ENCODE results near the gene SYT11. TPM values are rescaled to one million over a fixed set of nuclear protein-coding genes. Genes with fewer than 3 reads are reported as not detected.
"Not testable (repeated sequence)": the region's sequence is repeated elsewhere in the genome, so short reads cannot be mapped to it uniquely, and the experiment has no call there.

The SYT11 gene, protein sequence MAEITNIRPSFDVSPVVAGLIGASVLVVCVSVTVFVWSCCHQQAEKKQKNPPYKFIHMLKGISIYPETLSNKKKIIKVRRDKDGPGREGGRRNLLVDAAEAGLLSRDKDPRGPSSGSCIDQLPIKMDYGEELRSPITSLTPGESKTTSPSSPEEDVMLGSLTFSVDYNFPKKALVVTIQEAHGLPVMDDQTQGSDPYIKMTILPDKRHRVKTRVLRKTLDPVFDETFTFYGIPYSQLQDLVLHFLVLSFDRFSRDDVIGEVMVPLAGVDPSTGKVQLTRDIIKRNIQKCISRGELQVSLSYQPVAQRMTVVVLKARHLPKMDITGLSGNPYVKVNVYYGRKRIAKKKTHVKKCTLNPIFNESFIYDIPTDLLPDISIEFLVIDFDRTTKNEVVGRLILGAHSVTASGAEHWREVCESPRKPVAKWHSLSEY
- total RNA-seq: 22.3 and 23.3 TPM in 2 replicates

DNA sequence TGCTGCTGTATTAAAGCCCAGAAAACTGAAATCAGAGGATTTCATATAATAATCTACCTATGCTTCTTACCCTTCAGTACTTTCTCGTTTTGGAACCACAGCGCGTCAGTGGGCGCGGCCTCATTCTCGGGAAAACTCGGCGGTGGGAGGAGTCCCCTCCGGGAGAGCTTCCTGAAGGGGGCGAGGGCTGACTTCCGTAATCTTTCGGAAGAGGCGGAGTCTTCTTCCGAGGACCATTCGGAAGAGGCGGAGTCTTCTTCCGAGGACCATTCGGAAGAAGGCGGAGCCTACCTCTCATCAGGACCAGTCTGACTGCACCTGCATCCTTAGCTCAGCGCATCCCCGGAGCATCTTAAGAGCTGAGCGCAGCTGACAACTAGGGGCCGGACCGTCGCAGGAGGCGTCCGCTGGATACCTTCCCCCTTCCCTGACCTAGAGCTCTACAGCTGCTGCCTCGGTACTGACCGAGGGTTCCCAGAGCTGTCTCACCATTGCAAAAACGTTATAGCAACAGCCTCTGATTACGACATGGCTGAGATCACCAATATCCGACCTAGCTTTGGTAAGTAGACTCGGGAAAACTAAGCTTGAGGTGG lies at the start of gene SYT11:
SYT11 (plus strand) TSS at position 334 of the 596 bp plus-strand sequence; CDS start at position 529, 195 bp downstream.
- peaks cover 41% of the 10 kb centered on the region for H3K4me1 Mint-ChIP-seq (ENCODE audit: low read depth)
- peaks cover 16% of the 10 kb centered on the region for H3K36me3 Mint-ChIP-seq (ENCODE audit: low read depth)
- peak; percentile 90 for DNase-seq (ENCODE audit: low spot score)
- peak within 1 kb of the TSS; percentile 85 for H3K4me3 Mint-ChIP-seq (ENCODE audit: low read depth)
- H3K27me3 Mint-ChIP-seq (ENCODE audit: low read depth): no peaks in the 10 kb centered on the region
- peak within 1 kb of the TSS; percentile 92 for H3K27ac Mint-ChIP-seq
- no peaks in the 10 kb centered on the region for H3K9me3 Mint-ChIP-seq
- intact Hi-C loops (cut with micrococcal nuclease): loop anchor here (1.0 to 5.0 kb wide), 3 partner anchors 52 to 587 kb away; partner anchors contain the start of genes CLK2, RIT1, SMG5 and TMEM79

GRCh38 chr1:155812878-155813277 lies 46.5 kb upstream of the SYT11 start:
- Mint-ChIP-seq H3K4me3 (ENCODE audit: low read depth) (no peak overlapping the region), H3K4me1 (ENCODE audit: low read depth) (peaks cover 6% of the 10 kb centered on the region), H3K9me3 (no peaks in the 10 kb centered on the region), H3K27ac (no peak overlapping the region), H3K27me3 (ENCODE audit: low read depth) (no peaks in the 10 kb centered on the region), H3K36me3 (ENCODE audit: low read depth) (peaks cover 47% of the 10 kb centered on the region)
- intact Hi-C loops (cut with micrococcal nuclease): no loop called here
- no peak for DNase-seq (ENCODE audit: low spot score)

DNA sequence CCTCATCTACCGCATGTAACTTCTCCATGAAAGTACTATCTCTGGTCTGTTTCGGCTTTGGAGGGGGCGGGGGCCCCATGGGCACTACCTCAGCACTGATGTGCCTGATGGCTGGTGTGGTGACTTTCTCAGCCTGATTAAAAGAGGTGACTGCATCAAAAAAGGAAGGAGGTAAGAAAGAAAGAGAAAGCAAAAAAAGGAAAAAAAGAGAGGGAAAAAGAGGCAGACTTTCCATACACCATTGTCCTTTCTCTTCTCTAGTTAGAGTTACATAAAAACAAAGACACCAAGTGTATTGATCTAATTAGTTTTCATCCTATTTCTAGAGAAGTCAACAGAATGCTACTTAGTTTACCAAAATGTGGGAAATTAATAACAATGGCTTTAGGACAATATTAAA lies 45.7 kb upstream of the SYT11 start:
- intact Hi-C loops (cut with micrococcal nuclease): no loop called here

GRCh38 chr1:155816351-155816750 lies 43.0 kb upstream of the SYT11 start:
- DNase-seq (ENCODE audit: low spot score): no peak
- H3K36me3 Mint-ChIP-seq (ENCODE audit: low read depth): peaks cover 55% of the 10 kb centered on the region

More for the DNA sequence above, 45.7 kb upstream of the SYT11 start:
- H3K27ac Mint-ChIP-seq: no peak overlapping the region
- H3K4me1 Mint-ChIP-seq (ENCODE audit: low read depth): peaks cover 6% of the 10 kb centered on the region
- H3K9me3 Mint-ChIP-seq: no peaks in the 10 kb centered on the region
- no peaks in the 10 kb centered on the region for H3K27me3 Mint-ChIP-seq (ENCODE audit: low read depth)
- no peak for DNase-seq (ENCODE audit: low spot score)
- no peak overlapping the region for H3K4me3 Mint-ChIP-seq (ENCODE audit: low read depth)
- H3K36me3 Mint-ChIP-seq (ENCODE audit: low read depth): peaks cover 45% of the 10 kb centered on the region

DNA sequence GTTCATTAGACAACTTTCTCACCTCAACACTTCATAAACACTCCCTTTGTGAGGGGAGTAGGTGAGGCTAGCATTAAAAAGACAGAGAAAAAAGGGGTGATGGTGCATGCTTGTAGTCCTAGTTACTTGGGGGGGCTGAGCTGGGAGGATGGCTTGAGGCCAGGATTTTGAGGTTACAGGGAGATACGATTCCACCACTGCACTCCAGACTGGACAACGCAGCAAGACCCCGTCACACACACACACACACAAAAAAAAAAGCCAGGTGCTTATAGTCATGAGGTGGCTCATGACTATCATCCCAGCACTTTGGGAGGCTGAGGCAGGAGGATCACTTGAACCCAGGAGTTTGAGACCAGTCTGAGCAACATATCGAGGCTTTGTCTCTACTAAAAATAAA lies 31.9 kb upstream of the SYT11 start:
- Mint-ChIP-seq H3K4me1 (ENCODE audit: low read depth) (no peaks in the 10 kb centered on the region), H3K9me3 (no peaks in the 10 kb centered on the region), H3K4me3 (ENCODE audit: low read depth) (no peak overlapping the region), H3K36me3 (ENCODE audit: low read depth) (peaks cover 42% of the 10 kb centered on the region), H3K27me3 (ENCODE audit: low read depth) (no peaks in the 10 kb centered on the region), H3K27ac (no peak overlapping the region)
- no peak for DNase-seq (ENCODE audit: low spot score)
- intact Hi-C loops (cut with micrococcal nuclease): no loop called here

More at GRCh38 chr1:155816351-155816750, 43.0 kb upstream of the SYT11 start:
- no peaks in the 10 kb centered on the region for H3K9me3 Mint-ChIP-seq
- intact Hi-C loops (cut with micrococcal nuclease): no loop called here
- H3K27ac Mint-ChIP-seq: no peak overlapping the region
- H3K27me3 Mint-ChIP-seq (ENCODE audit: low read depth): no peaks in the 10 kb centered on the region
- H3K4me3 Mint-ChIP-seq (ENCODE audit: low read depth): no peak overlapping the region
- H3K4me1 Mint-ChIP-seq (ENCODE audit: low read depth): peaks cover 2% of the 10 kb centered on the region

DNA sequence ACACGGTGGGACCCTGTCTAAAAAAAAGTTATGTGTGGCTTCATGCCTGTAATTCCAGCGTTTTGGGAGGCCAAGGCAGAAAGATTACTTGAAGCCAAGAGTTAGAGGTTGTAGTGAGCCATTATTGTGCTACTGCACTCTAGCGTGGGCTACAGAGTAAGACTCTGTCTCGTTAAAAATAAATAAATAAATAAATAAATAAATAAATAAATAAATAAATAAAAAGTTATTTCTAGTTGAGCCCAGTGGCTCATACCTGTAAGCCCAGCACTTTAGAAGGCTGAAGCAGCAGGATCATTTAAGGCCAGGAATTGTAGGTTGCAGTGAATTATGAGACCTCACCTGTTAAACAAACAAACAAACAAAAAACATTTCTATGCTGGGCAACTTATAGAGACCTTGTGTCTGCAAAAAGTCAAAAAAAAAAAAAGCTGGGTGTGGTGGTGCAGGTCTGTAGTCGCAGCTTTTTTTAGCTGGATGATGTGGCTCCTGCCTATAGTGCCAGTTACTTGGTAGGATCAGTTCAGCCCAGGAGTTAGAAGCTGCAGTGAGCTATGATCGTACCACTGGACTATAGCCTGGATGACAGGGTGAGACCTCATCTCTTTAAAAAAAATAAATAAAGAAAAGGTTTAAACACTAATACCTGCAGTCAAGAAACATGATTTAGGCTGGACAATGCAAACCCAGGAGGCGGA lies 27.9 kb upstream of the SYT11 start:
- Mint-ChIP-seq H3K27me3 (ENCODE audit: low read depth) (no peaks in the 10 kb centered on the region), H3K9me3 (no peaks in the 10 kb centered on the region), H3K36me3 (ENCODE audit: low read depth) (peaks cover 38% of the 10 kb centered on the region), H3K4me1 (ENCODE audit: low read depth) (peaks cover 10% of the 10 kb centered on the region), H3K4me3 (ENCODE audit: low read depth) (no peak overlapping the region), H3K27ac (no peak overlapping the region)
- intact Hi-C loops (cut with micrococcal nuclease): no loop called here
- no peak for DNase-seq (ENCODE audit: low spot score)

DNA sequence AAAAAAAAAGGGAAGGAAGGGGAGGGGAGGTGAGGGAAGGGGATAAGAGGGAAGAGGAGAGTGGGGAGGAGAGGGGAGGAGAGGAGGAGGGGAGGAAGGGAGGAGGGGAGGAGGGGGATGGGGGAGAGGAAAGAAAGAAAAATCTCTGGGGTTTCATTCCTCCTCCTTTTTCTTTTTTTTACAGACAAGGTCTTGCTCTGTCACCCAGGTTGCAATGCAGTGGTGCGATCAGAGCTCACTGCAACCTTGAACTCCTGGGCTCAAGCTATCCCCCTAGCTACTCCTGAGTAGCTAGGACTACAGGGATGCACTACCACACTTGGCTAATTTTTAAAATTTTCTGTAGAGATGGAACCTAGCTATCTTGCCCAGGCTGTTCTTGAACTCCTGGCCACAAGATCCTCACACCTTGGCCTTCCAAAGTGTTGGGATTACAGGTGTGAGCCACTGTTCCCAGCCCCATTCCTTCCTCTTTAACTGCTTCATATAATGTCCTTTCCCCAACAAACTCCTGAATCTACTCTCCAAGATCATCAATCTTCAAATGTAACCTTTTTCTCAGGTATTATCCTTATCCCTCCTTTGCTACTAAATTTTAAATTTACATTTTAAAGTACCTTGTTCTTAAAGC lies 25.6 kb upstream of the SYT11 start:
- H3K4me3 Mint-ChIP-seq (ENCODE audit: low read depth): no peak overlapping the region
- intact Hi-C loops (cut with micrococcal nuclease): no loop called here
- no peaks in the 10 kb centered on the region for H3K9me3 Mint-ChIP-seq
- DNase-seq (ENCODE audit: low spot score): no peak
- peaks cover 18% of the 10 kb centered on the region for H3K4me1 Mint-ChIP-seq (ENCODE audit: low read depth)
- H3K27me3 Mint-ChIP-seq (ENCODE audit: low read depth): no peaks in the 10 kb centered on the region
- peaks cover 37% of the 10 kb centered on the region for H3K36me3 Mint-ChIP-seq (ENCODE audit: low read depth)
- H3K27ac Mint-ChIP-seq: no peak overlapping the region

DNA sequence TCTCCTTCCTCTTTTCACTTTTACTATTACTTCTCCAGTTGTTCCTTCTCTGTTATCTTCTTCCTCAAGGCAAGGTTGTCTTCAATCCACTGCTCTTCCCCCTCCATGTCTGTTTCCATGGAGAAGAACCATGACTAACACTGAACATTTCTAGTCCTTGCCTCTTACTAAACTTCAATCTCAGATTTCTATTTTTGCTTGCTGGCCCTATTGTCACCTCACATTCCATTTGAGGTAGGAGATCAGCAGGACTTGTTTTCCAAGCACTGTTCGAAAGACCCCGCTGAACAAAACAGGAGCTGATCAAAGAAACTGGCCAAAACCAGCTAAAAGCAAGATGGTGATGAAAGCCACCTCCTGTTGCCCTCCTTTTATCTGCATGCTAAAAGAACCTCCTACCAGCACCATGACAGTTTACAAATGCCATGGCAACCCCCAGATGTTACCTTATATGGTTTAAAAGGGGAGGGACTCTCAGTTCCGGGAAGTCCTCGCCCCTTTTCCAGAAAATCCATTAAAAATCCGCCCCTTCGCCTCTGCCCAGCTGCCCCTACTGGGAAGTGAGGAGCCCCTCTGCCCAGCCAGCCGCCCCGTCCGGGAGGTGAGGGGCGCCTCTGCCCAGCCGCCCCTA lies 25.0 kb upstream of the SYT11 start:
- no peak overlapping the region for H3K4me3 Mint-ChIP-seq (ENCODE audit: low read depth)
- intact Hi-C loops (cut with micrococcal nuclease): no loop called here
- H3K9me3 Mint-ChIP-seq: no peaks in the 10 kb centered on the region
- no peak for DNase-seq (ENCODE audit: low spot score)
- H3K27me3 Mint-ChIP-seq (ENCODE audit: low read depth): no peaks in the 10 kb centered on the region
- H3K27ac Mint-ChIP-seq: no peak overlapping the region
- peaks cover 18% of the 10 kb centered on the region for H3K4me1 Mint-ChIP-seq (ENCODE audit: low read depth)
- H3K36me3 Mint-ChIP-seq (ENCODE audit: low read depth): peaks cover 42% of the 10 kb centered on the region

- Mint-ChIP-seq H3K36me3 (ENCODE audit: low read depth) (peaks cover 39% of the 10 kb centered on the region), H3K4me1 (ENCODE audit: low read depth) (peaks cover 18% of the 10 kb centered on the region)
- H3K9me3 Mint-ChIP-seq; H3K27me3 Mint-ChIP-seq (ENCODE audit: low read depth); intact Hi-C loops (cut with micrococcal nuclease); H3K4me3 Mint-ChIP-seq (ENCODE audit: low read depth); DNase-seq (ENCODE audit: low spot score); H3K27ac Mint-ChIP-seq: not testable (repeated sequence)
Observed at GRCh38 chr1:155834927-155835399, 24.4 kb upstream of the SYT11 start.

DNA sequence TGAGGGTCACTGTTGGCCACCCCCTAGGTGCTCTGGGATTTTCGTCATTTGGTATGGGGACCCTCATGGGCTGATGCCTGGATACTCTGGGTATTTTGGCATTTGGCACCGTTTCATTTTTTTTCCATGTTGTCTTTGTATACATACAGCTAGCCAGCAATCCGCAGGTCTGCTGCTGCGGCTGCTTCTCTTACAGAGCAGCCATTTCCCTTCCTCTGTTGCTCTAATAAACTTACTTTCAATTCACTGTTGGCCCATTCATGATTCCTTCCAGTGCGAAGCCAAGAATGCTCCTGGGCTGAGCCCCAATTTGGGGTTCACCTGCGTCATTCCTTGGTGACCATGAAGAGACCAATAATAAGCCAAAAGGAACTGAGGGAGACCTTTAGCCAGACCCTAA lies 23.8 kb upstream of the SYT11 start:
- Mint-ChIP-seq H3K27ac (no peak overlapping the region), H3K4me1 (ENCODE audit: low read depth) (peaks cover 18% of the 10 kb centered on the region), H3K4me3 (ENCODE audit: low read depth) (no peak overlapping the region), H3K27me3 (ENCODE audit: low read depth) (no peaks in the 10 kb centered on the region), H3K36me3 (ENCODE audit: low read depth) (peaks cover 39% of the 10 kb centered on the region), H3K9me3 (no peaks in the 10 kb centered on the region)
- intact Hi-C loops (cut with micrococcal nuclease): no loop called here
- no peak for DNase-seq (ENCODE audit: low spot score)

- intact Hi-C loops (cut with micrococcal nuclease): no loop called here
- Mint-ChIP-seq H3K27ac (no peak overlapping the region), H3K27me3 (ENCODE audit: low read depth) (no peaks in the 10 kb centered on the region), H3K36me3 (ENCODE audit: low read depth) (peaks cover 37% of the 10 kb centered on the region), H3K4me3 (ENCODE audit: low read depth) (no peak overlapping the region), H3K9me3 (no peaks in the 10 kb centered on the region), H3K4me1 (ENCODE audit: low read depth) (peaks cover 16% of the 10 kb centered on the region)
- no peak for DNase-seq (ENCODE audit: low spot score)
Observed at GRCh38 chr1:155840386-155840785, 19.0 kb upstream of the SYT11 start.

DNA sequence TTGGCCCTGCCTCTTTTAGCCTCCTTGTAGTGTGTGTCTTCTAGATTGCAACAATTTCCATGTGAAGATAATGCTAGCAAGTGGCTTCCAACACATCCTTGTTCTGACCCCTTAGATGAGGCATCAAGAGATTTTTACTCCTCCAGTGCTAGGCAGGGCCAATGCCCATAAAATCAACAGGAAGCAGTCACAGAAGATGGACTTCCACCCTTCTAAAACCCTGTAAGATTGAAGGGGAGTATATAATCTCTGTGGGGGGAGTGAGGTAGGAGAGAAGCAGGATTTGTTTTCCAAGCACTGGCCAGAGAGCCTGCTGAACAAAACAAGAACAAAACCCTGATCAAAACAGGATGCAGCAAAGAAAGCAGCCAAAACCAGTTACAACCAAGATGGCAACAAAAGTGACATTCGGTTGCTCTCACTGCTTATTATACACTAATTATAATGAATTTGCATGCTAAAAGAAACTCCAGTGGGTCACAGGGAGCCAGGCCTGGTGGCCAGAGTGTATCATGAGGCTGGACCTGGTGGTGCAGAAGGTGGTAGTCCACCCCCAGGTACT lies 14.4 kb upstream of the SYT11 start:
- H3K27me3 Mint-ChIP-seq (ENCODE audit: low read depth): no peaks in the 10 kb centered on the region
- H3K36me3 Mint-ChIP-seq (ENCODE audit: low read depth): peaks cover 43% of the 10 kb centered on the region
- intact Hi-C loops (cut with micrococcal nuclease): no loop called here
- H3K4me1 Mint-ChIP-seq (ENCODE audit: low read depth): peaks cover 21% of the 10 kb centered on the region
- no peaks in the 10 kb centered on the region for H3K9me3 Mint-ChIP-seq
- no peak overlapping the region for H3K4me3 Mint-ChIP-seq (ENCODE audit: low read depth)
- H3K27ac Mint-ChIP-seq: no peak overlapping the region
- no peak for DNase-seq (ENCODE audit: low spot score)
